H9 (cell line): ENCODE measurements around the gene IFT122. TPM values are rescaled to one million over a fixed set of nuclear protein-coding genes. Genes with fewer than 3 reads are reported as not detected.

Experiments
- DNase-seq: peaks from one replicate; pipeline ENCODE4 v3.0.0-alpha.2; 2017
- H2AFZ ChIP-seq: one replicate; pipeline ENCODE4 v1.6.1; 2013; ENCODE audit warnings: mild to moderate bottlenecking, low read length, control low read depth, moderate library complexity
- H2AK5ac ChIP-seq: 2 replicates; pipeline ENCODE4 v1.6.1; 2013; ENCODE audit warnings: low read length, control low read depth, mixed read lengths; ENCODE audit not compliant: insufficient read length
- H2BK120ac ChIP-seq: one replicate; pipeline ENCODE4 v1.6.1; 2013; ENCODE audit warnings: low read depth, mild to moderate bottlenecking, low read length, control low read depth, inconsistent platforms; ENCODE audit not compliant: poor library complexity, severe bottlenecking
- H2BK12ac ChIP-seq: 2 replicates; pipeline ENCODE4 v1.6.1; 2013; ENCODE audit warnings: low read length, control low read depth, mixed read lengths, low read depth; ENCODE audit not compliant: insufficient read length
- H2BK15ac ChIP-seq: 2 replicates; pipeline ENCODE4 v1.6.1; 2013; ENCODE audit warnings: low read depth, low read length, control low read depth
- H2BK20ac ChIP-seq: one replicate; pipeline ENCODE4 v1.6.1; 2013; ENCODE audit warnings: low read depth, mild to moderate bottlenecking, low read length, control low read depth, inconsistent platforms; ENCODE audit not compliant: poor library complexity, severe bottlenecking
- H2BK5ac ChIP-seq: 2 replicates; pipeline ENCODE4 v1.6.1; 2013; ENCODE audit warnings: low read length, control low read depth, mixed read lengths; ENCODE audit not compliant: insufficient read length
- H3K14ac ChIP-seq: 2 replicates; pipeline ENCODE4 v1.6.1; 2013; ENCODE audit warnings: low read length, control low read depth; ENCODE audit not compliant: insufficient read depth
- H3K18ac ChIP-seq: 2 replicates; pipeline ENCODE4 v1.6.1; 2013; ENCODE audit warnings: low read depth, mild to moderate bottlenecking, mixed read lengths, low read length, control low read depth; ENCODE audit not compliant: insufficient read length
- H3K23ac ChIP-seq: 2 replicates; pipeline ENCODE4 v1.6.1; 2013; ENCODE audit warnings: low read length, control low read depth, mixed read lengths, low read depth; ENCODE audit not compliant: insufficient read length
- H3K23me2 ChIP-seq: 2 replicates; pipeline ENCODE4 v1.6.1; 2013; ENCODE audit warnings: low read depth, mild to moderate bottlenecking, mixed read lengths, low read length, control low read depth; ENCODE audit not compliant: insufficient read length, poor library complexity, severe bottlenecking
- H3K27ac ChIP-seq: 2 replicates; pipeline ENCODE4 v1.5.1; 2013; ENCODE audit warnings: low read length, control low read depth, mixed read lengths, low read depth; ENCODE audit not compliant: insufficient read length
- H3K27me3 ChIP-seq: 2 replicates; pipeline ENCODE4 v1.6.1; 2013; ENCODE audit warnings: low read length, control low read depth, inconsistent platforms; ENCODE audit not compliant: insufficient read depth
- H3K4ac ChIP-seq: 2 replicates; pipeline ENCODE4 v1.6.1; 2013; ENCODE audit warnings: low read depth, mild to moderate bottlenecking, control low read depth, inconsistent platforms, low read length, moderate library complexity
- H3K4me1 ChIP-seq: 2 replicates; pipeline ENCODE4 v1.6.1; 2013; ENCODE audit warnings: low read length, control low read depth, inconsistent platforms; ENCODE audit not compliant: insufficient read depth
- H3K4me2 ChIP-seq: 2 replicates; pipeline ENCODE4 v1.6.1; 2013; ENCODE audit warnings: low read length, control low read depth, mixed read lengths; ENCODE audit not compliant: insufficient read length, insufficient read depth
- H3K56ac ChIP-seq: 2 replicates; pipeline ENCODE4 v1.6.1; 2013; ENCODE audit warnings: low read depth, mild to moderate bottlenecking, mixed read lengths, low read length, control low read depth; ENCODE audit not compliant: insufficient read length
- H3K79me1 ChIP-seq: 2 replicates; pipeline ENCODE4 v1.6.1; 2013; ENCODE audit warnings: low read depth, mild to moderate bottlenecking, moderate library complexity, low read length, control low read depth, inconsistent platforms; ENCODE audit not compliant: insufficient read depth, poor library complexity, severe bottlenecking
- H3K79me2 ChIP-seq: 2 replicates; pipeline ENCODE4 v1.6.1; 2013; ENCODE audit warnings: low read length, control low read depth, inconsistent platforms; ENCODE audit not compliant: insufficient read depth
- H3K9ac ChIP-seq: 2 replicates; pipeline ENCODE4 v1.6.1; 2013; ENCODE audit warnings: low read length, control low read depth, mixed read lengths; ENCODE audit not compliant: insufficient read length; ENCODE audit errors: extremely low read depth
- H3K9me3 ChIP-seq: one replicate; pipeline ENCODE4 v1.6.1; 2013; ENCODE audit warnings: low read depth, low read length, inconsistent platforms; ENCODE audit not compliant: control insufficient read depth
- H3T11ph ChIP-seq: one replicate; pipeline ENCODE4 v1.6.1; 2013; ENCODE audit warnings: mild to moderate bottlenecking, low read length, control low read depth, inconsistent platforms
- H4K20me1 ChIP-seq: one replicate; pipeline ENCODE4 v1.6.1; 2013; ENCODE audit not compliant: control insufficient read depth, insufficient read length, insufficient read depth
- H4K5ac ChIP-seq: 2 replicates; pipeline ENCODE4 v1.6.1; 2013; ENCODE audit warnings: low read depth, mild to moderate bottlenecking, mixed read lengths, low read length, control low read depth; ENCODE audit not compliant: insufficient read length
- H4K8ac ChIP-seq: replicated peaks from 2 replicates; pipeline ENCODE4 v1.6.1; 2013; ENCODE audit warnings: low read length, control low read depth, mixed read lengths, low read depth; ENCODE audit not compliant: insufficient read length
- H4K91ac ChIP-seq: 2 replicates; pipeline ENCODE4 v1.6.1; 2013; ENCODE audit warnings: low read depth, mild to moderate bottlenecking, moderate library complexity, mixed read lengths, low read length, control low read depth; ENCODE audit not compliant: insufficient read length
- H3K27ac Mint-ChIP-seq, 3 experiments: 2 replicates in 2 of 3; 3 replicates in 1 of 3; pipeline ENCODE4 v1.8.0; 2020 to 2021; ENCODE audit warnings: mixed read lengths in 3 of 3, mild to moderate bottlenecking in 1 of 3, moderate library complexity in 1 of 3
- H3K27me3 Mint-ChIP-seq: 2 replicates; pipeline ENCODE4 v1.8.0; 2021; ENCODE audit warnings: low read depth, mild to moderate bottlenecking, moderate library complexity, mixed read lengths
- H3K36me3 Mint-ChIP-seq, 3 experiments: 2 replicates in 2 of 3; 3 replicates in 1 of 3; pipeline ENCODE4 v1.8.0; 2020 to 2021; ENCODE audit warnings: low read depth in 3 of 3, mixed read lengths in 3 of 3; ENCODE audit not compliant: insufficient read depth in 1 of 3
- H3K4me1 Mint-ChIP-seq, 2 experiments: 2 replicates each; pipeline ENCODE4 v1.8.0; 2020; ENCODE audit warnings: mixed read lengths in 2 of 2
- H3K4me3 Mint-ChIP-seq, 2 experiments: 2 replicates in 1 of 2; 3 replicates in 1 of 2; pipeline ENCODE4 v1.8.0; 2020 to 2021; ENCODE audit warnings: mild to moderate bottlenecking in 2 of 2, mixed read lengths in 2 of 2, moderate library complexity in 1 of 2
- H3K9me3 Mint-ChIP-seq, 2 experiments: 2 replicates in 1 of 2; 3 replicates in 1 of 2; pipeline ENCODE4 v1.8.0; 2020; ENCODE audit warnings: mild to moderate bottlenecking in 2 of 2, mixed read lengths in 2 of 2, moderate library complexity in 1 of 2
- WGBS: extraction: QIAGEN DNeasy Blood & Tissue Kit; methylation state at CpG from one replicate; pipeline ENCODE4 v1.1.7; 2013; ENCODE audit warnings: missing lambda C conversion rate, low lambda C conversion rate, mixed read lengths; ENCODE audit not compliant: insufficient read length; ENCODE audit errors: extremely low coverage; 5-methylcytosine and 5-hydroxymethylcytosine counted together
- total RNA-seq: library from RNA; stranded (reverse); gene quantifications from 2 replicates; pipeline ENCODE4 v1.2.1, GENCODE V29; 2021
- TF ChIP-seq, protein P1 (sequence below): fragments of 200-600 bp; sonication (generic); conservative IDR thresholded peaks from 3 replicates; pipeline ENCODE4 v1.8.0; 2021; ENCODE audit warnings: antibody characterized with exemption, mild to moderate bottlenecking

Gene IFT122
- total RNA-seq, 1 experiment from 2014 or later = 19.3 TPM

- Histone ChIP-seq H2BK12ac (no peak overlapping the region), H2BK5ac (no peak overlapping the region), H3K4me1 (no peaks in the 10 kb centered on the region; the same call in 1 of the 2 replicates), H3K27ac (no peak overlapping the region), H3K4ac (no peak overlapping the region), H3K56ac (no peak overlapping the region), H3K23ac (no peak overlapping the region), H3K79me1 (no peaks in the 10 kb centered on the region), H3T11ph (no peak overlapping the region), H3K14ac (no peak overlapping the region), H4K20me1 (no peaks in the 10 kb centered on the region), H2BK120ac (no peak overlapping the region), H2AK5ac (no peak overlapping the region), H3K23me2 (no peaks in the 10 kb centered on the region), H2BK20ac (no peak overlapping the region), H3K79me2 (no peaks in the 10 kb centered on the region), H3K9me3 (no peaks in the 10 kb centered on the region), H2BK15ac (no peak overlapping the region), H4K5ac (no peak overlapping the region), H3K27me3 (no peaks in the 10 kb centered on the region), H3K4me2 (no peak overlapping the region), H4K8ac (no peak overlapping the region), H3K9ac (no peak overlapping the region), H4K91ac (no peak overlapping the region), H3K18ac (no peak overlapping the region), H2AFZ (no peak overlapping the region)
- no CpG with 5 or more reads among the region's 15 CpGs for WGBS
- TF ChIP-seq, protein P1, sequence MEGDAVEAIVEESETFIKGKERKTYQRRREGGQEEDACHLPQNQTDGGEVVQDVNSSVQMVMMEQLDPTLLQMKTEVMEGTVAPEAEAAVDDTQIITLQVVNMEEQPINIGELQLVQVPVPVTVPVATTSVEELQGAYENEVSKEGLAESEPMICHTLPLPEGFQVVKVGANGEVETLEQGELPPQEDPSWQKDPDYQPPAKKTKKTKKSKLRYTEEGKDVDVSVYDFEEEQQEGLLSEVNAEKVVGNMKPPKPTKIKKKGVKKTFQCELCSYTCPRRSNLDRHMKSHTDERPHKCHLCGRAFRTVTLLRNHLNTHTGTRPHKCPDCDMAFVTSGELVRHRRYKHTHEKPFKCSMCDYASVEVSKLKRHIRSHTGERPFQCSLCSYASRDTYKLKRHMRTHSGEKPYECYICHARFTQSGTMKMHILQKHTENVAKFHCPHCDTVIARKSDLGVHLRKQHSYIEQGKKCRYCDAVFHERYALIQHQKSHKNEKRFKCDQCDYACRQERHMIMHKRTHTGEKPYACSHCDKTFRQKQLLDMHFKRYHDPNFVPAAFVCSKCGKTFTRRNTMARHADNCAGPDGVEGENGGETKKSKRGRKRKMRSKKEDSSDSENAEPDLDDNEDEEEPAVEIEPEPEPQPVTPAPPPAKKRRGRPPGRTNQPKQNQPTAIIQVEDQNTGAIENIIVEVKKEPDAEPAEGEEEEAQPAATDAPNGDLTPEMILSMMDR = no peak
- Mint-ChIP-seq H3K4me3 (no peak overlapping the region), H3K4me1 (peaks cover 23 to 59% of the 10 kb centered on the region in 2 experiments), H3K27ac (no peak overlapping the region), H3K27me3 (no peaks in the 10 kb centered on the region; the same call in 1 of the 2 replicates), H3K9me3 (no peaks in the 10 kb centered on the region), H3K36me3 (peaks cover 0 to 22% (median 3%) of the 10 kb centered on the region in 3 experiments; a peak in 2 of 7 replicates)
- no peak for DNase-seq
Observed at GRCh38 chr3:129553719-129554118, 113.7 kb downstream of the IFT122 start.
